ENCODE measurements around the gene PTPRK.

GRCh38 chr6:128558924-128559323 lies 38.5 kb upstream of the PTPRK start:
- TF ChIP-seq CTCF (optimal IDR thresholded peaks at IDR 0.05 in 1 of 3, IDR thresholded peaks at IDR 0.05 in 1 of 3, conservative IDR thresholded peaks at IDR 0.05 in 1 of 3; ENCODE audit: extremely low read depth in 1 of 3, insufficient read depth in 2 of 3, low read length in 3 of 3) (no peak), EZH2 (IDR thresholded peaks at IDR 0.05; ENCODE audit: low read length) (no peak)

Measured in keratinocyte (primary cell).